GM12865 (cell line): Measurements from ENCODE around the gene ANTXRL.
"Not testable (repeated sequence)": the region's sequence is repeated elsewhere in the genome, so short reads cannot be mapped to it uniquely, and the experiment has no call there.

Source experiments
- DNase-seq: peaks from one replicate; pipeline ENCODE4 v3.0.0; 2010; ENCODE audit warnings: low read depth
- H3K4me3 ChIP-seq: 2 replicates; pipeline ENCODE4 v1.5.1; 2011; ENCODE audit warnings: mild to moderate bottlenecking, low read depth, low read length, control low read depth
- TF ChIP-seq, protein P1 (sequence below): IDR thresholded peaks from 2 replicates; pipeline ENCODE4 v1.5.1; 2011; ENCODE audit warnings: low read length, control low read depth, low read depth, inconsistent platforms; ENCODE audit not compliant: insufficient read depth; ENCODE audit errors: missing control alignments

ANTXRL gene

DNA sequence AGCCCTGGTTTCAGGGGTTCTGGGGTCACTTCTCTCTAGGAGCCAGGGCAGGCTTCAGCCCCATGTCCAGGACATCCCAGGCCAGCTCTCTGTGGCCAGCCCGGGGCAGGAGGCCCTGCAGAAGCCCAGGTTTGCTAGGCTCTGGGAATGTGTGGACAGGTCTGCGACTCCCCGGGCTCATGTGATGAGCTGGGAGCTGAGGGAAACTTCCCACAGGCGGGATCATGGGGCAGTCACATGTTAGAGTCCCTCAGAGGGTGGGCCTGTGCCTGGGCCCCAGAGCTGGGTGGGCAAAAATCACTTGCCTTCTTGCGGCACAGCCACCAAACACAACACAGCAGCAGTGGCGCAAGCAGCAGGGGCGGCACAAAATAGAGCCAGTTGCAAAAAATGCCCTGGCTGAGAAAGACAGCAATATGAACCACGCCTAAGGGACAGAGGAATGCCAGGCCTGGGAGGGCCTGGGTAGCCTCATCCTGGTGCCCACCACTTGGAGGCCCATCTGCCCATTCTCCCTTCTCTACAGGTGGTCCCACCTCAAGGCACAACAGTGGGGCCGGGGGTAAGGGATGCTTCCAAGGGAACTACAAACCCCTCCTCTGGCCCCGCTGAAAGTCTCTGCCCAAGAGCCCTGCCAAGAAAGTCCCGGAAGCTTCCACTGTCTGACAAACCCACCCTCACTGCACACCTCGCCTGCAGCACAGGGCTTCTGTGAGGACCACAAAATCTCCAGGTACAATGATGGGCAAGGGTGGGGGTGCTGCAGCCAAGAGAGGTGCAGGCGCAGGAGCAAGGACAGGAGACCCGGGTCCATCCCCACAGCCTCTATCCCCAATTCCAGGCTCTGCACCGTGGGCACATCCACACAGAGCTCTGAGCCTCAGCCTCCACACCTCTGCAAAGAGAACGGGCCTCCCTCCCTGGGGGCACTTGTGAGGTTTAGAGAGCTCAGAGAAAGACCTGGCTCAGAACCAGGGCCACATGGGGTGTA lies 34.6 kb upstream of the ANTXRL start:
- no peak overlapping the region for H3K4me3 ChIP-seq
- TF ChIP-seq, protein P1, sequence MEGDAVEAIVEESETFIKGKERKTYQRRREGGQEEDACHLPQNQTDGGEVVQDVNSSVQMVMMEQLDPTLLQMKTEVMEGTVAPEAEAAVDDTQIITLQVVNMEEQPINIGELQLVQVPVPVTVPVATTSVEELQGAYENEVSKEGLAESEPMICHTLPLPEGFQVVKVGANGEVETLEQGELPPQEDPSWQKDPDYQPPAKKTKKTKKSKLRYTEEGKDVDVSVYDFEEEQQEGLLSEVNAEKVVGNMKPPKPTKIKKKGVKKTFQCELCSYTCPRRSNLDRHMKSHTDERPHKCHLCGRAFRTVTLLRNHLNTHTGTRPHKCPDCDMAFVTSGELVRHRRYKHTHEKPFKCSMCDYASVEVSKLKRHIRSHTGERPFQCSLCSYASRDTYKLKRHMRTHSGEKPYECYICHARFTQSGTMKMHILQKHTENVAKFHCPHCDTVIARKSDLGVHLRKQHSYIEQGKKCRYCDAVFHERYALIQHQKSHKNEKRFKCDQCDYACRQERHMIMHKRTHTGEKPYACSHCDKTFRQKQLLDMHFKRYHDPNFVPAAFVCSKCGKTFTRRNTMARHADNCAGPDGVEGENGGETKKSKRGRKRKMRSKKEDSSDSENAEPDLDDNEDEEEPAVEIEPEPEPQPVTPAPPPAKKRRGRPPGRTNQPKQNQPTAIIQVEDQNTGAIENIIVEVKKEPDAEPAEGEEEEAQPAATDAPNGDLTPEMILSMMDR = no peak
- no peak for DNase-seq

GRCh38 chr10:46253076-46254006 lies 33.5 kb upstream of the ANTXRL start:
- no peak for DNase-seq
- TF ChIP-seq, protein P1 = no peak
- H3K4me3 ChIP-seq = no peak overlapping the region

- TF ChIP-seq, protein P1 = no peak
- no peak for DNase-seq
- no peak overlapping the region for H3K4me3 ChIP-seq
Measured at GRCh38 chr10:46254007-46254383, 32.8 kb upstream of the ANTXRL start.

DNA sequence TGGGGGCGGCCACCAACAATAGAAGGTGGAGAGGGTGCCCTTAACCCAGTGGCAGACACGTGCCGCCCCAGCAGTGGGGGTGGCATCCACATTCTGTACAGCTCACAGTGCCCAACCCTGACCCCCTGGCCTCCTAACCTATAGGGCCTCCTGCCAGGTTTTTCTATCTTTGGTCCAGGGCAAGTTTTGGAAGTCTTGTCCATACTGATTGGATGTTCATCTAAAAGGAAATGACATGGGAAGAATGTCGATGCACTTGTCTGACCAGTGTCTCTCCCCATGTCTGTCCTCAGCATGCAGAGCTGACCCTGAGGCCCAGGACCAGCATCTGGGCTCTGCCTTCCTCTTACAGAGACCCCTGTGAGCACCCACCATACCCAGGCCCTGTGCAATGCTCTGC lies 32.3 kb upstream of the ANTXRL start:
- no peak overlapping the region for H3K4me3 ChIP-seq
- no peak for DNase-seq
- TF ChIP-seq, protein P1 = no peak

DNA sequence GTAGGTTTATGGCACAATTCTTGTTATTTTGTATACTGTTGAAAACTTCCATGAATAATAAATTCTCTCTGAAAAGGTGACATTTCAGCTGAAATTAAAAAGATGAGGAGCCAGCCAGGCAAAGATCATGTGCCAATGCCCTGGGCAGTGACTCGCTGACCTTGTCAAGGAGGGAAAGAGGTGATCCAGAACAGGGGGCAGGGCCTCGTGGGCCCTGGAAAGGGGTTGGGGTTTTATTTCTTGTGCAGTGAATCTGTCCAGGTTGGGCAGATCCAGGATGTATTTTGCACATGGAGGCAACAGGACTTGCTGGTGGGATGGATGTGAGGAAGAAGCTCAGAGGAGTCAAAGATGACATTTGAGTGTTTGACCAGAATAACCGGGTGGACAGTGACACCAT lies 31.6 kb upstream of the ANTXRL start:
- DNase-seq, H3K4me3 ChIP-seq: not testable (repeated sequence)

DNA sequence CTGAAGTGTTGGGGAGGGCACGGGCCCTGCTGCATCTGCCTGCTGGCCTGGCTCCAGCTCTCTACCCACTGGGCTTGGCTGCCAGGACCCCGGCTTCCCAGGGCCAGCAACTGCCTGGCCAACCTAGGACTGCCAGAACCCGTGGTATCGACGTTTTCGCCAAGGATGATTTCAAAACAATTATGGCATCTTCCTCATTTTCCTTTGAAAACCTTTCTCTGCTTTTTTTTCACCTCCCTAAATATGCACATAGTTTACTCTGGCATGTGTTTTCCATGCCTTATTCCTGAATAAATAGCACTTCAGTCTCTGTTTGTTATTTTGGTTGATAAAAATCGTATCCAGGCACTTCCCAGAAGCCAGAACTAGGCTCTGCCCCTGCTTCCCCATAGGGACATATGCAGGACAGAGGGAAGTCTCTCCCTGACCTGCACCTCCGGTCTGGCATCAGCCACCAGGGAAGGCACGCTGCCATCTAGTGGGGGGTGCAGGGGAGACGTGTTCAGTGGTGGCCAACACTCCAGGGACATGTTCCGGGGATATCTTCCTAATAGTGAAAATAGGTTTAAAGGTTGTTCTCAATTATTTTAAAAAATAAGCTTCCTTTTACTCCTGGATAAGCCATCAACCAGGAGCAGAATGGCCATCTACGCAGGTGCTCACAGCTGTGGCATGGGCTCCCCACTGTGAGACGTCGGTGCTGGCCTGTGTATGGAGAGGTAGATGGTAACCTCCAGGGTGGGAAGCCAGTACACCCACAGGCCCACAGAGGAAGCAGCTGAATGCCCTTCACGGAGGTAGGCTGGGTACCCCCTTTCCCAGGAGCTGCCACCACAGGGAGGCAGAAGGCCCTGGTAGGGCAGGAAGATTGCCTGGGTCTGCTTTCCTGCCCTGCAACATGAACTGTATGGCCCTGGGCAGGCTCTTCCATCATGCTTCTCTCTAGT lies 30.7 kb upstream of the ANTXRL start:
- H3K4me3 ChIP-seq = no peak overlapping the region
- peak; percentile 30 for DNase-seq
- TF ChIP-seq, protein P1 = peak; percentile 48
